ENCODE measurements around the gene FSD2.
"Not testable (repeated sequence)": the region's sequence is repeated elsewhere in the genome, so short reads cannot be mapped to it uniquely, and the experiment has no call there.

The FSD2 gene

DNA sequence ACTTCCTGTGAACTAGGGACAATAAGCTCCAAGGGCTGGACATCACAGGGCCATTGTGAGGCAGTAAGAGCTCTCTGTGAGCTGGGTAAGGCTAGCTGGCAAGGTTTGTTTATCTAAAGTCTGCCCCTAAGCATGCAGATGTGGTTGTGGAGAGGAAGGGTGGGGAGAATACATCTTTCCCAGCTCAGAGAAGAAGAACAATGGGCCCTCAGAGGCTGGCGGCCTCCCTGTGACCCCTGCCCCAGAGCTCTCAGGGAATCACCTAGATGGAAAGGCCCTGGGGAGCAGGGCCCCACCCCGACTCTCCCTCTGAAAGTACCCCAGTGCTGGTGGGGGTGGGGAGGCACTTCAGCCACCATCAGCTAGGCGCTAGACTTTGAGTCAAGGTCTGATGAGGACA lies 91.9 kb downstream of the FSD2 start:
- Histone ChIP-seq H3K4me3 (ENCODE audit: low read depth in 1 of 5, low read length in 5 of 5) (no peak overlapping the region), H3K36me3 (ENCODE audit: control insufficient read depth in 5 of 5, insufficient read depth in 5 of 5, low read length in 5 of 5) (no peaks in the 10 kb centered on the region), H3K27me3 (ENCODE audit: control insufficient read depth in 5 of 5, insufficient read depth in 4 of 5, low read length in 5 of 5) (peaks cover 0 to 32% (median 13%) of the 10 kb centered on the region in 5 donors)

DNA sequence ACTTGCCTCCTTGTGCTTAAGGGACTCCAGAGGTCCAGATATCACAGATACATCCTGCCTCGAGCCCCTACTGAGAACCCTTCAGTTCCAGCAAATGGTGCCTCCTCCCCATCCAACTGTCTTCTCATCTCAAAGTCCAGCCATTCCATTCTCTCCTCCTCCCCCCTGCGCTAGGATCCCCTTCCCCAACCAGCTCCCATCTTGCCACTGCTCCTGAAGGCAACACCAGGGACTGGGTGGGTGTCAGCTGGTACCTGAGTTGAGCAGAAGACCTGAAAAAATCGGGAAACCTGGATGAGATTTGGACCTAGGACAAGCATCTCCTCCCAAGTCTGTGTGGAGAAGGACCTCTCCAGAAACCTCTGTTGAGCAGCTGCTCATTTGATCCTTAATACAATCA lies 93.8 kb downstream of the FSD2 start:
- Histone ChIP-seq H3K9me3 (ENCODE audit: control insufficient read depth in 5 of 5, low read length in 5 of 5) (no peaks in the 10 kb centered on the region), H3K4me1 (ENCODE audit: control insufficient read depth in 5 of 5, insufficient read depth in 5 of 5, low read length in 5 of 5) (peaks cover 0 to 16% (median 14%) of the 10 kb centered on the region in 5 donors), H3K36me3 (ENCODE audit: control insufficient read depth in 5 of 5, insufficient read depth in 5 of 5, low read length in 5 of 5) (no peaks in the 10 kb centered on the region), H3K9ac (ENCODE audit: low read length in 5 of 5) (no peak overlapping the region), H3K4me3 (ENCODE audit: low read depth in 1 of 5, low read length in 5 of 5) (no peak overlapping the region), H3K27me3 (ENCODE audit: control insufficient read depth in 5 of 5, insufficient read depth in 4 of 5, low read length in 5 of 5) (peaks cover 0 to 32% (median 13%) of the 10 kb centered on the region in 5 donors), H3K27ac (ENCODE audit: low read depth, low read length) (no peak overlapping the region)

More for the DNA sequence above, 91.9 kb downstream of the FSD2 start:
- Histone ChIP-seq H3K27ac (ENCODE audit: low read depth, low read length) (no peak overlapping the region), H3K9ac (ENCODE audit: low read length in 5 of 5) (no peak overlapping the region), H3K9me3 (ENCODE audit: control insufficient read depth in 5 of 5, low read length in 5 of 5) (no peaks in the 10 kb centered on the region), H3K4me1 (ENCODE audit: control insufficient read depth in 5 of 5, insufficient read depth in 5 of 5, low read length in 5 of 5) (peaks cover 0 to 13% (median 11%) of the 10 kb centered on the region in 5 donors)

DNA sequence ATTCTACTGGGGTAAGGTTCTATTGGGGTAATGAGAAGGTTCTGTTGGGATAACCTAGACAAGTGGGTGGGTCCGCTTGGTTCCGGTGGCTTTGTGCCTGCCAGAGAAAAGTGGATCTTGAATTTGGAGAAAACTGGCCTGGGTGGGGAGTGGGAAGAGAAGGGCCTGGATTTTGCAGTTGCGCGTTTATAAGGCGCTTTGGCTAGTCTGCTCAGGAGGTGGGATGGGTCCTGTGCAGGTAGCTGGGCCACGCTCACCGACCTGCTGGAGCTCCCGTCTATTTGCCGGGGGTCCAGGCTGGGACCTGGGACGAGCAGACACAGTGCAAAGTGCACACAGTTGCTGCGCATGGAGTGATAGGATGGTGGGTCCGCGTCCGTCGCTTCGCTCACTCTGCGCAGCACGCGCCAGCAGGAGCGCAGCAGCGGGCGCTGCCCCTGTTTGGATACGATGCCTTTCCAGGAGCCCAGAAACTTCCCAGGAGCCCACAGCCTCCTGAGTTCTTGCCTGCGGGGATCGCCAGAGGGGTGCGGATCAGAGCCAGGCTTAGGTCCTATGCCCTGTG lies 94.9 kb downstream of the FSD2 start:
- H3K4me1 ChIP-seq (ENCODE audit: control insufficient read depth in 5 of 5, insufficient read depth in 5 of 5, low read length in 5 of 5), result peaks cover 0 to 16% (median 14%) of the 10 kb centered on the region in 5 donors
- peaks cover 0 to 32% (median 13%) of the 10 kb centered on the region in 5 donors for H3K27me3 ChIP-seq (ENCODE audit: control insufficient read depth in 5 of 5, insufficient read depth in 4 of 5, low read length in 5 of 5)
- H3K27ac ChIP-seq (ENCODE audit: low read depth, low read length), result no peak overlapping the region
- H3K9ac ChIP-seq (ENCODE audit: low read length in 5 of 5), result no peak overlapping the region
- no peaks in the 10 kb centered on the region for H3K9me3 ChIP-seq (ENCODE audit: control insufficient read depth in 5 of 5, low read length in 5 of 5)
- no peaks in the 10 kb centered on the region for H3K36me3 ChIP-seq (ENCODE audit: control insufficient read depth in 5 of 5, insufficient read depth in 5 of 5, low read length in 5 of 5)
- no peak overlapping the region for H3K4me3 ChIP-seq (ENCODE audit: low read depth in 1 of 5, low read length in 5 of 5)

DNA sequence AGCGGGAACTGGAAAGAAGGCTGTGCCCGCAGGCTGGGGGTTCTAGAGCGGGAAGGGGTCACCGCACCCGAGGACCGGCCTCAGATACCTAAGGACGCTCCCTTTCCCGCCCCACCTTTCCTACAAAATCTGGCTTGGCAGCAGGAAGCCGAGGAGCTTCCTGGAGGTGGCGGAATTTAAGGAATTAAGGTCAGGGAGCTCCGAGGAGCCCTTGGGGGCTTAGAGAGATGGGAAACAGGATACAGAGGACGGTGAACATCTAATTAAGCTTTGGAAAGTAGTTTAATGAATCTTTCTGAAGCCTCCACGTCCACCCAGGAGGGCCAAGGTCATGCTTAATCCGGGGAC lies 95.7 kb downstream of the FSD2 start:
- H3K36me3 ChIP-seq (ENCODE audit: control insufficient read depth in 5 of 5, insufficient read depth in 5 of 5, low read length in 5 of 5), result no peaks in the 10 kb centered on the region
- peak overlapping the region in 2 of 5 donors; percentile 29 to 30 for H3K9ac ChIP-seq (ENCODE audit: low read length in 5 of 5)
- H3K4me3 ChIP-seq (ENCODE audit: low read depth in 1 of 5, low read length in 5 of 5), result peak overlapping the region; percentile 41 to 80 (median 66)
- peaks cover 0 to 16% (median 14%) of the 10 kb centered on the region in 5 donors for H3K4me1 ChIP-seq (ENCODE audit: control insufficient read depth in 5 of 5, insufficient read depth in 5 of 5, low read length in 5 of 5)
- peaks cover 0 to 27% (median 12%) of the 10 kb centered on the region in 5 donors for H3K27me3 ChIP-seq (ENCODE audit: control insufficient read depth in 5 of 5, insufficient read depth in 4 of 5, low read length in 5 of 5)
- H3K27ac ChIP-seq (ENCODE audit: low read depth, low read length), result no peak overlapping the region
- no peaks in the 10 kb centered on the region for H3K9me3 ChIP-seq (ENCODE audit: control insufficient read depth in 5 of 5, low read length in 5 of 5)

DNA sequence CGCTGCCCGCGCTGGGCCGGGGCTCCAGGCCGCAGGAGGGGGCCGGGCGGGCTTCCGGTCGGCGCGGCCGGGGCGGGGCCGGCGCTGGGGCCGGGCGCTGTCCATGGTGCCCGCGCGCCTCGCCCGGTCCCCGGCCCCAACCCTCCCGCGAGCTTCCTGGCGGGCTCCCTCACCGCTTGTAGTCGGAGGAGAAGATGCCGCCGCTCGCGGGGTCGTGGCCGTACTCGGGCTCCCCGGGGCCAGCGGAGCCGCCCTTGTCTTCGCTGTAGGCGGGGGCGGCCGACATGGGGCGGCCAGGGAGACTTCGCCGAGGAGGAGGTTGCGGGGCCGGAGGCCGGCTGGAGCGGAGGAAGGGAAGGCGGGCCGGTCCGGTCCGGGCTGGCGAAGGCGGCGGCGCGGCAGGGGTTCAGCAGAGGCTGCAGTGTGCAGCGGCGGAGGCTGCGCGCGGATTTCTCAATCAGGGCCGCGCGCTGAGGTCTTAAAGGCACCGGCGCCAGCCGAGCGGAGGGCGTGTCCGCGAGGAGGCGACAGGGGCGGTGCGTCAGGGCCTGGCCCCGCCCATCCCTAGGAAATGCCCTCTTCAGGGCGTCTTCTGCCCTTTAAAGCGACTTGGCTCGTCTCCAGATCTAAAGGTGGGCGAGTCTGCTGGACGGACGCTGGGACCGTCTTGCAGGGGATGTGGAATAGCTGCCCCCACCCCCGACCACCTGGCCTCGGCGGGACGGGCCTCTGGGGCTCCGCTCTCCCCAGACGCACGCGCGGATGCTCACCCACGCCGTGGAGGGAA lies 96.3 kb downstream of the FSD2 start, which contains the start of gene AP3B2:
AP3B2 (minus strand) TSS at position 455 of the 787 bp plus-strand sequence; CDS start at position 286, 169 bp downstream.
- peak within 1 kb of the TSS; percentile 58 to 80 (median 66) for H3K4me3 ChIP-seq (ENCODE audit: low read depth in 1 of 5, low read length in 5 of 5)
- H3K9me3 ChIP-seq (ENCODE audit: control insufficient read depth in 5 of 5, low read length in 5 of 5), result no peaks in the 10 kb centered on the region
- H3K4me1 ChIP-seq (ENCODE audit: control insufficient read depth in 5 of 5, insufficient read depth in 5 of 5, low read length in 5 of 5), result peaks cover 0 to 16% (median 14%) of the 10 kb centered on the region in 5 donors
- H3K27me3 ChIP-seq (ENCODE audit: control insufficient read depth in 5 of 5, insufficient read depth in 4 of 5, low read length in 5 of 5), result peaks cover 0 to 23% (median 11%) of the 10 kb centered on the region in 5 donors
- no peaks in the 10 kb centered on the region for H3K36me3 ChIP-seq (ENCODE audit: control insufficient read depth in 5 of 5, insufficient read depth in 5 of 5, low read length in 5 of 5)
- no peak within 1 kb of the TSS for H3K27ac ChIP-seq (ENCODE audit: low read depth, low read length)
- peak within 1 kb of the TSS in 2 of 5 donors; percentile 30 to 57 for H3K9ac ChIP-seq (ENCODE audit: low read length in 5 of 5)

DNA sequence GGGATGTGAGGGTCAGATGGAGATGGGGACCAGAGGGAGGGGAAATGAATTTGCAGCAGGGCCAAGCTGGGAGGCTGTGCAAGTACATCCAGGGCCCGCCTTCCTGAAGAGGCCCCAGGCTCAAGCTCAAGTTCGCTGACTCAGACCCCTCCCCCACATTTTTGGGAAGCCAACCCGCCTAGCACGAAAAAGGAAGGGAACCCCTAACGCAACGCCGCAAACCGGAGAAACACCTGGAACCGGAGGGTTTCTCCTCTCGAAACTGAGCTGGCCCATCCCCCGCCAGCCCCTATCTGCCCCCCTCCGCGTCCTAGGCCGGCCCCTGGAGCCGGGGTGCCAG lies 96.8 kb downstream of the FSD2 start:
- Histone ChIP-seq H3K9ac (ENCODE audit: low read length in 5 of 5) (peak overlapping the region in 1 of 5 donors; percentile 57), H3K27me3 (ENCODE audit: control insufficient read depth in 5 of 5, insufficient read depth in 4 of 5, low read length in 5 of 5) (peaks cover 0 to 21% (median 11%) of the 10 kb centered on the region in 5 donors), H3K36me3 (ENCODE audit: control insufficient read depth in 5 of 5, insufficient read depth in 5 of 5, low read length in 5 of 5) (no peaks in the 10 kb centered on the region), H3K9me3 (ENCODE audit: control insufficient read depth in 5 of 5, low read length in 5 of 5) (no peaks in the 10 kb centered on the region), H3K4me1 (ENCODE audit: control insufficient read depth in 5 of 5, insufficient read depth in 5 of 5, low read length in 5 of 5) (peaks cover 0 to 16% (median 14%) of the 10 kb centered on the region in 5 donors), H3K27ac (ENCODE audit: low read depth, low read length) (no peak overlapping the region), H3K4me3 (ENCODE audit: low read depth in 1 of 5, low read length in 5 of 5) (peak overlapping the region; percentile 58 to 80 (median 66))

DNA sequence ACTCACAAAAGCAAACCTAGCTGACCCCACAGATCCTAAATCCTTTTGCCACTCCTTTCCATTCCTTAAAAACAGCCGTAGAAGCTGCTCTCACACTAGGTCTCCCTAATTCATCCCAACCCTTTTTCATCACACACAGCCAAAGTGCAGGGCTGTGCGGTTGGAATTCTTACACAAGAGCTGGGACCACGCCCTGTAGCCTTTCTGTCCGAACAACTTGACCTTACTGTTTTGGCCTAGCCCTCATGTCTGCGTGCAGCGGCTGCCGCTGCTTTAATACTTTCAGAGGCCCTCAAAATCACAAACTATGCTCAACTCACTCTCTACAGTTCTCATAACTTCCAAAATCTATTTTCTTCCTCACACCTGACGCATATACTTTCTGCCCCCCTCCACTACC lies 100.0 kb downstream of the FSD2 start:
- H3K27ac ChIP-seq (ENCODE audit: low read depth, low read length); H3K9me3 ChIP-seq (ENCODE audit: control insufficient read depth in 5 of 5, low read length in 5 of 5); H3K36me3 ChIP-seq (ENCODE audit: control insufficient read depth in 5 of 5, insufficient read depth in 5 of 5, low read length in 5 of 5); H3K27me3 ChIP-seq (ENCODE audit: control insufficient read depth in 5 of 5, insufficient read depth in 4 of 5, low read length in 5 of 5); H3K9ac ChIP-seq (ENCODE audit: low read length in 5 of 5); H3K4me3 ChIP-seq (ENCODE audit: low read depth in 1 of 5, low read length in 5 of 5): not testable (repeated sequence)
- peaks cover 0 to 16% (median 14%) of the 10 kb centered on the region in 5 donors for H3K4me1 ChIP-seq (ENCODE audit: control insufficient read depth in 5 of 5, insufficient read depth in 5 of 5, low read length in 5 of 5)
